ENCODE results near the gene AP1S3.

AP1S3 gene

GRCh38 chr2:223724861-223725260 lies 112.5 kb downstream of the AP1S3 start:
- no peak for DNase-seq (ENCODE audit: low read depth, low spot score)

GRCh38 chr2:223723954-223724411 lies 113.4 kb downstream of the AP1S3 start:
- no peak for DNase-seq (ENCODE audit: low read depth, low spot score)

- no peak for DNase-seq (ENCODE audit: low read depth, low spot score)
These were observed 115.2 kb downstream of the AP1S3 start for GRCh38 chr2:223722226-223722625.

GRCh38 chr2:223721746-223722145 lies 115.6 kb downstream of the AP1S3 start:
- DNase-seq (ENCODE audit: low read depth, low spot score) = no peak

- DNase-seq (ENCODE audit: low read depth, low spot score) = no peak
These were observed 117.0 kb downstream of the AP1S3 start for GRCh38 chr2:223720367-223720766.

- no peak for DNase-seq (ENCODE audit: low read depth, low spot score)
These were observed 124.7 kb downstream of the AP1S3 start for GRCh38 chr2:223712642-223713041.

GRCh38 chr2:223711596-223712326 lies 125.6 kb downstream of the AP1S3 start:
- DNase-seq (ENCODE audit: low read depth, low spot score) = no peak
